A673 (cell line): ENCODE results near the gene FAM174B. TPM values are rescaled to one million over a fixed set of nuclear protein-coding genes. Genes with fewer than 3 reads are reported as not detected.

Source experiments
- BruUV-seq: library from RNA; stranded (reverse); fragments of 400-500 nt; replicated peaks from 2 replicates; lab custom pipeline; 2021; lab: Mats Ljungman, UMichigan
- CTCF ChIA-PET: fragments of 300-600 bp; sonication (Branson Sonifier 250); formaldehyde crosslinking; loops from one replicate; lab custom pipeline; 2022; ENCODE audit warnings: antibody characterized with exemption; lab: Charles Lee
- POLR2A ChIA-PET: fragments of 300-600 bp; sonication (Branson Sonifier 250); formaldehyde crosslinking; loops from one replicate; lab custom pipeline; 2022; ENCODE audit warnings: antibody characterized with exemption; ENCODE audit not compliant: low non-redundant PET; lab: Charles Lee
- DNase-seq: peaks from one replicate; pipeline ENCODE4 v3.0.0-alpha.2; 2015; ENCODE audit warnings: low spot score
- H3K27ac ChIP-seq: fragments of 200-600 bp; sonication (generic); 2 replicates; pipeline ENCODE4 v1.5.1; 2016; ENCODE audit warnings: mixed run types, low read depth, mild to moderate bottlenecking, mixed read lengths, antibody characterized with exemption, low read length; ENCODE audit not compliant: poor library complexity, severe bottlenecking
- H3K27me3 ChIP-seq: fragments of 200-600 bp; sonication (generic); replicated peaks from 2 replicates; pipeline ENCODE4 v1.6.1; 2017; ENCODE audit warnings: mixed run types, low read depth, mild to moderate bottlenecking, mixed read lengths, antibody characterized with exemption, low read length; ENCODE audit not compliant: insufficient read depth, poor library complexity
- H3K36me3 ChIP-seq: fragments of 200-600 bp; sonication (generic); 2 replicates; pipeline ENCODE4 v1.6.1; 2016; ENCODE audit warnings: mixed run types, mild to moderate bottlenecking, mixed read lengths, antibody characterized with exemption, low read length; ENCODE audit not compliant: insufficient read depth, poor library complexity, severe bottlenecking
- H3K4me1 ChIP-seq: fragments of 200-600 bp; sonication (generic); 2 replicates; pipeline ENCODE4 v1.6.1; 2017; ENCODE audit warnings: mixed run types, mild to moderate bottlenecking, mixed read lengths, antibody characterized with exemption, low read length; ENCODE audit not compliant: insufficient read depth, poor library complexity, severe bottlenecking
- H3K4me3 ChIP-seq: fragments of 200-600 bp; sonication (generic); 2 replicates; pipeline ENCODE4 v1.5.1; 2016; ENCODE audit warnings: low read depth, mixed run types, mild to moderate bottlenecking, mixed read lengths, low read length; ENCODE audit not compliant: poor library complexity, severe bottlenecking
- H3K9me3 ChIP-seq: fragments of 200-600 bp; sonication (generic); 2 replicates; pipeline ENCODE4 v1.6.1; 2016; ENCODE audit warnings: mixed run types, low read depth, mild to moderate bottlenecking, mixed read lengths, antibody characterized with exemption, low read length; ENCODE audit not compliant: poor library complexity, severe bottlenecking
- EZH2 ChIP-seq: fragments of 200-600 bp; sonication (generic); IDR thresholded peaks from 2 replicates; pipeline ENCODE4 v1.6.1; 2017; ENCODE audit warnings: borderline replicate concordance, low read depth, mild to moderate bottlenecking, mixed read lengths, antibody characterized with exemption, low read length; ENCODE audit not compliant: poor library complexity, severe bottlenecking
- intact Hi-C: fragments of 100-400 bp; cut with micrococcal nuclease; formaldehyde crosslinking; loops from one replicate; pipeline ENCODE4 v1.10.0; 2022; ENCODE audit not compliant: unreplicated experiment
- total RNA-seq: library from RNA; stranded (reverse); gene quantifications from 2 replicates; pipeline ENCODE4 v1.2.3, GENCODE V29; 2021
- TF ChIP-seq, protein P1 (sequence below): fragments of 300-800, 200-600 bp; sonication (generic); conservative IDR thresholded peaks from 2 replicates; pipeline ENCODE4 v1.5.1; 2017; ENCODE audit warnings: low read depth, mild to moderate bottlenecking, antibody characterized with exemption, low read length, moderate library complexity, mixed read lengths

Gene FAM174B
- total RNA-seq, 1 experiment from 2014 or later: 3.7 TPM

DNA sequence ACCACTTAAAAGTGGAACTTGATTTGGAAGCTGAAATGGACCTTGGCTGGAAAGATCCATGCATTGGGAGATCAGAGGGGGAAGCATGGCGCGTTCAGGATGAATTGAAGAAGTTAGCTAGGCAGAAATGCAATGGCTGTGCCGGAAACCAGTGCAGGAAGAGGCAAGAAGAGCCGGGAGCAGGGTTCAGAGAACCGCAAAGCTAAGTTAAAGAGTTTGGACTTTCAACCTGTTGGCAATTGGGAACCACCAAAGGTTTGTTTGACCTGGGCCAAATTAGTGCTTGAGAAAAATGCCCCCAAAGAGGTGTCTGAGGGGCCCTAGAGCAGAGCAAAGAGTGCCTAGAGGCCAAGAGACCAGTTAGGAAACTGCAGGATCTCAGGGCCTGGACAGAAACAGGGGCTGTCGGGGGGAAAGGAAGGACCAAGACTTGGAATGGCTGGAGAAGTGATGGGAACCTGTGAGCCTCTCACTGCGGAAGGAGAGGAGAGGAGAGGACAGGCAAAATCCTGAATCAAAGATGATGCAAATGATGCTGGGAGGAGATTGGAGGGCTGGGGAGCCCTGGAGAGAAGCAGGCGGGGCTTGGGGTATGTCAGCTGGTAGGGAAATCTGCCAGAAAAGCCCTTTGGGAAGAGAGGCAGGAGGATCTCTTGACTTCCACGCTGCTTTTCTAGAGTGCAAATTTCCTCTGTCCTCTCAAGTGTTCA is 49.3 kb downstream of the FAM174B start:
- CTCF ChIA-PET: no interaction called here
- H3K4me3 ChIP-seq: no peak overlapping the region
- BruUV-seq: no TSS peak
- no peaks in the 10 kb centered on the region for H3K36me3 ChIP-seq
- H3K27ac ChIP-seq: no peak overlapping the region
- no peak for DNase-seq
- intact Hi-C loops: no loop called here
- H3K4me1 ChIP-seq: no peaks in the 10 kb centered on the region
- POLR2A ChIA-PET: no interaction called here
- TF ChIP-seq EZH2: no peak
- TF ChIP-seq, protein P1, sequence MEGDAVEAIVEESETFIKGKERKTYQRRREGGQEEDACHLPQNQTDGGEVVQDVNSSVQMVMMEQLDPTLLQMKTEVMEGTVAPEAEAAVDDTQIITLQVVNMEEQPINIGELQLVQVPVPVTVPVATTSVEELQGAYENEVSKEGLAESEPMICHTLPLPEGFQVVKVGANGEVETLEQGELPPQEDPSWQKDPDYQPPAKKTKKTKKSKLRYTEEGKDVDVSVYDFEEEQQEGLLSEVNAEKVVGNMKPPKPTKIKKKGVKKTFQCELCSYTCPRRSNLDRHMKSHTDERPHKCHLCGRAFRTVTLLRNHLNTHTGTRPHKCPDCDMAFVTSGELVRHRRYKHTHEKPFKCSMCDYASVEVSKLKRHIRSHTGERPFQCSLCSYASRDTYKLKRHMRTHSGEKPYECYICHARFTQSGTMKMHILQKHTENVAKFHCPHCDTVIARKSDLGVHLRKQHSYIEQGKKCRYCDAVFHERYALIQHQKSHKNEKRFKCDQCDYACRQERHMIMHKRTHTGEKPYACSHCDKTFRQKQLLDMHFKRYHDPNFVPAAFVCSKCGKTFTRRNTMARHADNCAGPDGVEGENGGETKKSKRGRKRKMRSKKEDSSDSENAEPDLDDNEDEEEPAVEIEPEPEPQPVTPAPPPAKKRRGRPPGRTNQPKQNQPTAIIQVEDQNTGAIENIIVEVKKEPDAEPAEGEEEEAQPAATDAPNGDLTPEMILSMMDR: no peak
- H3K9me3 ChIP-seq: no peaks in the 10 kb centered on the region
- peaks cover 5% of the 10 kb centered on the region for H3K27me3 ChIP-seq

DNA sequence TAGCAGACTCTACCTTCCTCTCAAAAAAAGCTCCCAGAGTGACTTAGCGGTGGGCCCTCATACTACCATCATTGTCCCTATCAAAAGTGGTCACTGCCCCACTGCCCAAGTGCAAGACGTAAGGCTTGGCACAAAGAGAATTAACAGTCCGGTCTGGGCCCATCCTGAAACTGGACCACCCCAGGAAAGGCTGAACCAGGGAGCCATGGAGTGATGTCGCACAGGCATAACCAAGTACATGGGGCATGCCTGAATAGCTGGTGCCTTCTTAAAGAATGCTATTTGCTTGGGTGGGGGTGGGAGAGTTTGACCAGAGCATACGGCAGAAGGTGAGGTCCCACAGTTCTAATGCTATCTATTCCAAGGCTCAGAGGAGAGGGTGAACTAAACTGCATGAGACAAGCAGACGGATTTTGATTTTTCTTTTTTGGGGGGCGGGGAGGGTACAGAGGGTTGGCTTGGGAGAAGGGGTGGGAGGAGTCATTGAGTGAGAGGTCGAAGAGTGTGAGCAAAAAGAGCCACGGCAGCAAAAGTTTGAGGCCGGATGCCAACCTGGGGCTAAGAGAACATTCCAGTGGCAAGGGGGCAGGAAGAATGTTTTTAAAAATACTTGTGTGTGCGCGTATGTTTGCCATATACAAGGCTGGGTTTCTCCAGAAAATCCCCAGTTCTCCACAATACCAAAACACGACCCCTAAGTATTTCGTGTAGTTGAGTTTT is 50.2 kb downstream of the FAM174B start:
- H3K4me3 ChIP-seq: no peak overlapping the region
- intact Hi-C loops: no loop called here

DNA sequence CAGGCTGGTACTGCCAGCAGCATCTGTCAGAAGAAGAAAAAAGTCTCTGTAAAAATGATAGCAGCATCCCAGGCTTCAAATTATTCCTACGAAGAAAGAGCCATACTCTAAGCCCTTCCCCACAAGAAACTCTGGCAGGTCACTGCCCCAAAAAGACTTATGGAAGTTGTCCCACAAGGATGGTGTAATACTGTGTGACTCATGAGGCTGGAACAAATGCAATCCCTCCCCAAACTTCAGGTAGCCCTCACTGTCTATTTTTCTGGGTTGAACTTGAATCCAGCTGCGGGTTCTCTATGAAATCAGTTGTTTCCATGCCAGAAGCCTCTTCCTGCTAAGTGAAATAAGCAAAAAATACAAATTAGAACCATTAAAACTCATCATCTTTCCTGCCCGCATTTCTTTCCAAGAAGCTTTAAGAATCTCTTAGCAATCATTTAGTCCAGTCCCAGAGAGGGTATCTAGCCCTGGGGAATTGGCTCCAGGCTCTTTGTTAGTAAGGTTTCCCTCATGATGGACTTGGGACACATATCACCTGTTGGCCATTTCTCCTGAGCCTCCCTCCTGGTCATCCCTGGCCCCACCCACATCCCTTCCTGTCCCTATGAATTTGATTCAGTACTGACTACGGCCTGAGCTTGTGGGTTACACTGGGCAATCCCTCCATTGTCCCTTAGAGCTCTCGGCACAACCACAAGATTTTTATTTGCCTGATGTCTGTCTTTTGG is 51.7 kb downstream of the FAM174B start:
- H3K27me3 ChIP-seq: peaks cover 5% of the 10 kb centered on the region
- no peak overlapping the region for H3K4me3 ChIP-seq
- no peaks in the 10 kb centered on the region for H3K9me3 ChIP-seq
- intact Hi-C loops: no loop called here
- no peaks in the 10 kb centered on the region for H3K4me1 ChIP-seq
- no peak overlapping the region for H3K27ac ChIP-seq
- CTCF ChIA-PET: no interaction called here
- TF ChIP-seq, protein P1: no peak
- TF ChIP-seq EZH2: no peak
- DNase-seq: no peak
- H3K36me3 ChIP-seq: no peaks in the 10 kb centered on the region
- BruUV-seq: no TSS peak
- POLR2A ChIA-PET: interaction anchor here (0.5 kb wide), 1 partner anchor 53 kb away, joined by 4 read pairs; no protein-coding TSS in a partner anchor

More for the DNA sequence above, 50.2 kb downstream of the FAM174B start:
- BruUV-seq: no TSS peak
- no peaks in the 10 kb centered on the region for H3K9me3 ChIP-seq
- H3K36me3 ChIP-seq: no peaks in the 10 kb centered on the region
- no peak overlapping the region for H3K27ac ChIP-seq
- POLR2A ChIA-PET: no interaction called here
- CTCF ChIA-PET: no interaction called here
- H3K27me3 ChIP-seq: peaks cover 5% of the 10 kb centered on the region
- H3K4me1 ChIP-seq: no peaks in the 10 kb centered on the region
- DNase-seq: no peak
- TF ChIP-seq, protein P1: no peak
- no peak for TF ChIP-seq EZH2
